ENCODE measurements around the gene BTBD9.

DNA sequence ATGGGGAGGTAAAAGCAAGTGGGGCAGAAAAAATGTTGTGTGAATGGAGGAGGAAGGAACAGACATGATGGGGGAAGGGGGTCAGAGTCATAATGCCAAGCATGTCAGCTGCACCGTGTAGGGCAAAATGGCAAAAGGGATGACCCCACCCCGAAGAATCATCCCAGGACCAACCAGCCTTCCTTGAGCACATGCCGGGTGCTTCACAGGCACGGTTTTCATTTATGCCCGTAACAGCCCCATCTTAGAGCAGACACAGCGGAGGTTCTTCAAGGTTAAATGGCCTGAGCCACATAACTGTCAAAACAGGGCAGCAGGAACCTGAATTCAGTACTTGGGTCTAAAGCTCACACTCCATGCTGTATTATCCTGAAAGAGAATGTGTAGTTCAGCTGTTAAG lies 498.0 kb downstream of the BTBD9 start:
- TF ChIP-seq, protein P1, sequence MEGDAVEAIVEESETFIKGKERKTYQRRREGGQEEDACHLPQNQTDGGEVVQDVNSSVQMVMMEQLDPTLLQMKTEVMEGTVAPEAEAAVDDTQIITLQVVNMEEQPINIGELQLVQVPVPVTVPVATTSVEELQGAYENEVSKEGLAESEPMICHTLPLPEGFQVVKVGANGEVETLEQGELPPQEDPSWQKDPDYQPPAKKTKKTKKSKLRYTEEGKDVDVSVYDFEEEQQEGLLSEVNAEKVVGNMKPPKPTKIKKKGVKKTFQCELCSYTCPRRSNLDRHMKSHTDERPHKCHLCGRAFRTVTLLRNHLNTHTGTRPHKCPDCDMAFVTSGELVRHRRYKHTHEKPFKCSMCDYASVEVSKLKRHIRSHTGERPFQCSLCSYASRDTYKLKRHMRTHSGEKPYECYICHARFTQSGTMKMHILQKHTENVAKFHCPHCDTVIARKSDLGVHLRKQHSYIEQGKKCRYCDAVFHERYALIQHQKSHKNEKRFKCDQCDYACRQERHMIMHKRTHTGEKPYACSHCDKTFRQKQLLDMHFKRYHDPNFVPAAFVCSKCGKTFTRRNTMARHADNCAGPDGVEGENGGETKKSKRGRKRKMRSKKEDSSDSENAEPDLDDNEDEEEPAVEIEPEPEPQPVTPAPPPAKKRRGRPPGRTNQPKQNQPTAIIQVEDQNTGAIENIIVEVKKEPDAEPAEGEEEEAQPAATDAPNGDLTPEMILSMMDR (IDR thresholded peaks at IDR 0.05), result no peak
- no peak for TF ChIP-seq POLR2A (IDR thresholded peaks at IDR 0.05)
